ENCODE results near the gene UBAP1. TPM values are rescaled to one million over a fixed set of nuclear protein-coding genes. Genes with fewer than 3 reads are reported as not detected.
A peak's percentile ranks its signal among the peaks of the same experiment; 100 is the strongest.
"Not testable (repeated sequence)": the region's sequence is repeated elsewhere in the genome, so short reads cannot be mapped to it uniquely, and the experiment has no call there.

Gene UBAP1
- total RNA-seq, 1 donor from 2014 or later = 48.9 TPM

DNA sequence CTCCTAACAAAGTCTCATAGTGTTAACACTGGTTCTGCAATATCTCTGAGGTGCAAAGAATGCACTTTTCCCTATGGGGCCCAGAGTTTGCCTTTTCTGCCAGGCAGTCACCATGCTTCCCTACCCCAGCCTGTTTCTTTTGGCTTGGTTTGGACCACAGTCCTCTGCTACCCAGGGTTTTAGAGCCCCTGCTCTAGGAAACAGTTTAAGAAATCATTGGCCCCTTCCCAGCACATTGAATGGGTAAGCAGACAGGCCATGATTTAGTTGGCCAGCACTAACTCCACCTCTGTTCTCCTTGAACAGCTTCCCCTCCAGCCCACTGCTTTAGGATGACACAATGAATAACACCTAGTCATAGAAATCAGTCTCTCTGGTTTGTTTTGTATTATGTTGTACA lies 73.2 kb downstream of the UBAP1 start:
- ATAC-seq = no peak
- intact Hi-C loops (cut with DNase I) = loop anchor here (1.0 to 10.0 kb wide), 8 partner anchors 65 to 467 kb away; partner anchors contain the start of genes DCAF12, UBAP1 and UBE2R2
- DNase-seq (ENCODE audit: missing footprints) = no peak

DNA sequence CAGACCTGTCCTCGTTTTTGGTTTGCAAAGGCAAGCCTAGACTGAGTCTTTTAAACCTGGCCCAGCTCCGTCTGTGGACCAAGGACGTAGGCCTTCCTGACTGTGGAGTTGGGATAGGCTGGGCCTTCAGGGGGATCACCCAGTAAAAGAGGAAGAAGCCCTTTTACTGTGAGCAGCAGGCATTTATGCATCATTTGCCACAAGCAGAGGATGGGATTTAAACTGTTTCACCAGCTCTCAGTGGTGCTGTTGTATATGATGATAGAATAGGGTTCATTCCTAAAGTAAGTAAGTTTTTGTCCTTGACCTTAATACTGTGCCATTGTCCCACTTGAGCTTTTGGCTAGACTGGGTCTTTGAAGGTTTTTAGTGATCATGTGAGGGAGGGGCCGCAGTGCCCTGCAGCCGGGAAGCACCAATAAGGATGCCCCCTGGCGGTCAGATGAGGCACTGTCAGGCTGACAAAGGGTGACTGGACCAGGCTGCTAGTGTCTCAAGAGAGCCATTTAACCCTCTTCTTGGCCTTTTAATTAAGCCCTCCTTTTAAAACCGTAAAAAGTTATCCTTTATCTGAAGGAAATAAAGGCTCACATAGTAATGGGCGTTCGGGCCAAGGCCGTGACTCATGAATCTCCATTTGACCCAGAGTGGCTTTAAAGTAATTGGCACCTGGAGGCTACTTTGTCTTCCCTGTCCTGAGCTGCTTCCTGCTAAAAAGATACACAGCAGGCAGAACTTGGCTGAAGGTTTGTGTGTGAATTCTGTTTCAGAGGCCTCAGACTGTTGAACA lies 74.0 kb downstream of the UBAP1 start:
- peak; percentile 30 for ATAC-seq
- no peak for DNase-seq (ENCODE audit: missing footprints)
- intact Hi-C loops (cut with DNase I) = loop anchor here (1.0 to 10.0 kb wide), 8 partner anchors 66 to 468 kb away; partner anchors contain the start of genes DCAF12, UBAP1 and UBE2R2

DNA sequence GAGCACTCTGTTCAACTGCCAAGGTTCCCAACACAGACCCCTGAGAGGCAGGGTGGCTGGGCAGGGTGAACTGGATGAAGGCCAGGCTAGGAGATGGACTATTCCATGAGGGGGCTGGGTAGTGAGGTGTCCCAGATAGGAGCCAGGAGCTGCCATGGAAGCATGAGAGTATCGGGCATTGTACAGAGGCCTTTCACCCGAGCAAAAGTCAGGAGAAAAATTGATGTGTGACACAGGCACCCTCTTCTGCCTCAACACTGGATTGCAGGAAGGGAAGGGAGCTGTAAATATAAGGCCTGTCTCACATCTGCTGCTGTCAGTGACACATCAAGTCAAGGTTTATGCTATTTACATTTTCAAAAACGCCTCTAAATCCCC lies 74.6 kb downstream of the UBAP1 start:
- intact Hi-C loops (cut with DNase I) = loop anchor here (2.0 to 10.0 kb wide), 7 partner anchors 67 to 469 kb away; partner anchors contain the start of genes DCAF12, UBAP1 and UBE2R2
- DNase-seq (ENCODE audit: missing footprints) = no peak
- peak; percentile 82 for ATAC-seq

DNA sequence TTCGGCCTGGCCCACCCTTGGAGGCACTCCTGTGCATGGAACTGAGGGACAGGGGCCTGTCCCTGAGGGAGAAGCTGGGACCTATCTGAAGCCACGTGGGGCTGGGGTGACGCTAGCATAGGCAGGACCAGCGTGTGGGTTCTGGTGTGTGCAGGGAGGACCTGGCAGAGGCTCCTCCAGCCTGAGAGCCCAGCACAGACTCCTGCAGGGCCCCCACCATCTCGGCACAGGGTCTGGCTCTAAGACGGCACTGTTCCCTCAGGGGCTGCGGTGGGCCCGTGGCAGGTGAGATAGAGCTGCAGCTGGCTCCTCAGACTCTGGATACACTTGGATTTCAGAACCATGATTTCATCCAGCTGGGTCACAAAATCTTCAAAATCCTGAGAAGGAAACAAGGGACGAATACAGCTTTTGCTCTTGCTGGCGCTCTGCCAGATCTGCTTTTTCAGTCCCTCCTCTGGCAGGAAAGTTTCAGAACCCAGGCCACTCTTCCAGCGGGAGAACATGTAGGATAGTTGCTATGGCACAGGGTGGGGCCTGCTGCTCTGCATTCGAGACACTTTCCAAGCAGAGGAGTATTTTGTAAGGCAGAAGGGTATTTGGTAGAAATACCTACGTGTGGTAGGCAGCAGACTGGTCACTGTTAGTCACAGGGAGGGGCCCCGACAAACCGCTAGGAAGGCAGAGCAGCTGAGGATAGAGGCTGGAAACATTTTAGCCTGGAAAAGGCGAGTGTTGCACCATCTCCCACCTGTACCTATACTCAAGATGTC lies 75.5 kb downstream of the UBAP1 start:
- ATAC-seq (peak; percentile 7), DNase-seq (ENCODE audit: missing footprints) (no peak)
- intact Hi-C loops (cut with DNase I) = loop anchor here (5.0 to 10.0 kb wide), 6 partner anchors 77 to 470 kb away; partner anchors contain the start of genes DCAF12, UBAP1 and UBE2R2

- ATAC-seq (no peak), DNase-seq (ENCODE audit: missing footprints) (no peak)
- intact Hi-C loops (cut with DNase I) = loop anchor here (5.0 to 10.0 kb wide), 7 partner anchors 78 to 470 kb away; partner anchors contain the start of genes DCAF12, MYORG, UBAP1 and UBE2R2
Measured at GRCh38 chr9:34254966-34255825, 76.4 kb downstream of the UBAP1 start.

DNA sequence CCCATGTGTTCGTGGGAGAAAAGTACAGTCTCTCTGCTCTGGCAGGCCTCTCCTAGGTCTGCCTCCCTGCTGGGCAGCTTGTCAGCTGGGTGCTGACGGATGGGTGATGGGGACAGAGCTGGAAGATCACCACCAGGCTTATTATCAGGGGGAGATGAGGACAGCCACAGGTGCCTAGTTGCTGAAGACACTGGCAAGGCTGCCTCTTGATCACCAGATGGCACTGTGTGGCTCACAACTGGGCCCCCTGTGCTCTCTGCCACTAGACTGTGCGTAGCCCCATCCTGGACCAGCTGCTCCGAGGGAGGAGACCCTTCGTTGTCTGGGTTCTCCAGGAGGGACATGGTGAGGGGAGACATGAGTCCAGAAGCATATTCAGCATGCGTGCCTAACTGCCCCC lies 77.3 kb downstream of the UBAP1 start:
- no peak for DNase-seq (ENCODE audit: missing footprints)
- ATAC-seq = no peak
- intact Hi-C loops (cut with DNase I) = loop anchor here (5.0 to 10.0 kb wide), 4 partner anchors 121 to 471 kb away; partner anchors contain the start of gene MYORG

GRCh38 chr9:34256987-34257585 lies 78.2 kb downstream of the UBAP1 start:
- DNase-seq (ENCODE audit: missing footprints) = peak; percentile 83
- intact Hi-C loops (cut with DNase I) = loop anchor here (5.0 to 10.0 kb wide), 4 partner anchors 120 to 472 kb away; partner anchors contain the start of gene MYORG
- ATAC-seq = peak; percentile 27

GRCh38 chr9:34259315-34259714 lies 80.5 kb downstream of the UBAP1 start:
- intact Hi-C loops (cut with DNase I) = loop anchor here (5.0 to 10.0 kb wide), 4 partner anchors 118 to 475 kb away; partner anchors contain the start of gene MYORG
- DNase-seq (ENCODE audit: missing footprints) (peak; percentile 65), ATAC-seq (no peak)

GRCh38 chr9:34262971-34263370 lies 84.1 kb downstream of the UBAP1 start:
- intact Hi-C loops (cut with DNase I) = no loop called here
- DNase-seq (ENCODE audit: missing footprints) (no peak), ATAC-seq (no peak)

- intact Hi-C loops (cut with DNase I) = no loop called here
- DNase-seq (ENCODE audit: missing footprints) = no peak
- no peak for ATAC-seq
Measured at GRCh38 chr9:34267660-34268059, 88.8 kb downstream of the UBAP1 start.

DNA sequence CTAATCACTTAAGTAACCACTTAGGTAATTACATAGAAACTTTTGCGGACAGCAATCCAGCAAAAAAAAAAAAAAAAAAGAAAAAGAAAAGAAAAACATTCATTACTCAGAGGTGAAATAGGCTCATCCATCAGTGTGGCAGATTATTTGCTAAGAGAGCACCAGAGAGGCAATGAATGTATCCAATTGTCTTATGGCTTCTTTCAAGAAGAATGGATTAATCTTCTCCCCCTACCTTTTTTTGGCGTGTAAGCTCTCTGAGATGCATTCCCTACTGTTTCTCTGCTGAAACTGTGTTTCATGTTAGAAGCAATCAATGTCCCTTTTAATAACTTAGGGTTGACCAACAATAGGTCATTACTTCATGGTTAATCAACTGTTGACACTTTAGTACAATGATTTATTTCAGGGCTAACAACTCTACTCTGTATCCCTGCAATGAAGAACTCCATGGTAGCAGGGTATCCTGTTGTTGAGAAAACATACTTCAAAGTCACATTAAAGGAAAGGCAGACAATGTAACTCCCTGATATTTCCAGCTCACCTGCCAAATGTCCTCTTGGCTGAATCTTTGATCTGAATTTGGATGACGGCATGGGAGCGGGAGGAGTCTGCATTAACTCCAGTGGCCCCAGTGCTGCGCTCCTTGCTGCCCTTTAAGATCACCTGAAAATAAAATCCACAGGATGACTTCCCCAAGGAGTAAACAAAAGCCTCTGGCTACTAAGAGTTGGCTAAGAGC lies 92.6 kb downstream of the UBAP1 start:
- DNase-seq (ENCODE audit: missing footprints) (no peak), ATAC-seq (peak; percentile 37)

DNA sequence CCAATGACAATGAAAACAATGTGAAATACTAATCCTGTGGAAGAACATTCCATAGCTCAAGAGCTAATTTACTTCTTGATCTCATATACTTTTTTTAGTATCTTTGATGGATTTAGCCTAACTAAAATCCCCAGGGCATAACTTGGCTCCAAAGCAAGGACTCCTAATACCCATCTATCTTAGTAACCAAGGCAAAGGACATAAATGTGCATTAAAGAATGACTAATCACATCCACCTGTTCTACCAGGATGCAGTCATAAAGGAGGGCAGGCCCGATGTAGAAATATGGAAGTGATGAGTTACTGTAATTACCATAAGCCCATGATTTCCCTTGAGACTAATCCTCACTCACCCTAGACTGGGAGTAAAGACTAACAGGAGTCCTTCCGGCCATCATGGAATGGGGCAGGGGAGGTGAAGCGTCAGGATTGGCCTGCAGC lies 93.3 kb downstream of the UBAP1 start:
- no peak for DNase-seq (ENCODE audit: missing footprints)
- intact Hi-C loops (cut with DNase I) = no loop called here
- no peak for ATAC-seq

More for the DNA sequence above, 92.6 kb downstream of the UBAP1 start:
- intact Hi-C loops (cut with DNase I) = no loop called here

- intact Hi-C loops (cut with DNase I); DNase-seq (ENCODE audit: missing footprints); ATAC-seq: not testable (repeated sequence)
Measured at GRCh38 chr9:34273588-34273987, 94.7 kb downstream of the UBAP1 start.

DNA sequence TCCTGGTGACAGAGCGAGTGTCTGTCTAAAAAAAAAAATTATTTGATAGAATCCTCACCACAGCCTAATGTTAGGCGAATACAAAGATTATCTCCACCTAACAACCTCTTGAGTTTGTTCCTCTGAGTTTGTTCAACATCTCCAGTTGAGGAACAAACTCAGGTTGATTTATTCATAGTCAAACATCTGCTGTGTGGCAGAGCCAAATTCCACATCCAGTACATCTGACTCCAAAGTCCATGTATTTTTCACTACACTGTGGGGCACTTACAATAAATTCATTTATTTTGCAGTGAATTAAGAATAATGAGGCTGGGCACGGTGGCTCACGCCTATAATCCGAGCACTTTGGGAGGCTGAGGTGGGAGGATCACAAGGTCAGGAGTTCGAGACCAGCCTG lies 97.0 kb downstream of the UBAP1 start:
- DNase-seq (ENCODE audit: missing footprints) (no peak), ATAC-seq (no peak)
- intact Hi-C loops (cut with DNase I) = no loop called here

DNA sequence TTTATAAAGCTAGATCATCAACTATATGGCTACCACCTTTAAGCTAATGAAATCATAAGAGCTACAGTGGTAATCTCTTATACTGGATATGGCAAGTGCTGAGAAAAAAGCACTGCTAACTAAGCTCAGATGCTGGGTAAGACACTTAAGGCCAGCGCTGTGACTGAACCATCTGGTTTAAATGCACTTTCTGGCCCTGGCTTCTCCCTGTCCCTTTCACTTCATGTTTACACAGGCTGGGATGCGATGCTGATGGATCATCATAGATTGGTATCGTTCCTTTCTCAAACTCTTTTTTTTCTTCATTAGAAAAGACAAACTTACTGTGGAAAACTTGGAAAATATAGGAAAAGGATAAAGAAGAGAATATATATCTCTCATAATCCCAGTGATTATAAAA lies 97.9 kb downstream of the UBAP1 start:
- intact Hi-C loops (cut with DNase I) = no loop called here
- DNase-seq (ENCODE audit: missing footprints) (no peak), ATAC-seq (no peak)

DNA sequence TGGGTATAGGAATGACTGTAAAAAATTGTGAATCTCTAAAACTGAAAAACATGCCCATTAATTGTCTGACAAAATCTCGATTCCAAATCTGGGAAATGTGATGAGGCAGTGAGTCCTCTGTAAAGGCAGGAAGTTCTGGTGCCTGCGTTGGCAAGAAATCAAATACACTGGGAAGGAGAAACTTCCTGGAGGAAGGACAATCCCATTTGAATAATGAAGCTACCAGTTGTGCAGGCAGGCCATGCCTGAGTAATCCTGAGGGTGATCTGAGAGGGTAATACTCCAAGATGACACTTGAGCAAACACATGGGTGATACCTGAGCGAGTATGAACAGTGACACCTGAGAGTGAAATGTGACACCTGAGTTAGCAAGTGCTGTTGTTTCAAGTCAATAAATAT lies 100.6 kb downstream of the UBAP1 start:
- no peak for DNase-seq (ENCODE audit: missing footprints)
- intact Hi-C loops (cut with DNase I) = no loop called here
- ATAC-seq = no peak

DNA sequence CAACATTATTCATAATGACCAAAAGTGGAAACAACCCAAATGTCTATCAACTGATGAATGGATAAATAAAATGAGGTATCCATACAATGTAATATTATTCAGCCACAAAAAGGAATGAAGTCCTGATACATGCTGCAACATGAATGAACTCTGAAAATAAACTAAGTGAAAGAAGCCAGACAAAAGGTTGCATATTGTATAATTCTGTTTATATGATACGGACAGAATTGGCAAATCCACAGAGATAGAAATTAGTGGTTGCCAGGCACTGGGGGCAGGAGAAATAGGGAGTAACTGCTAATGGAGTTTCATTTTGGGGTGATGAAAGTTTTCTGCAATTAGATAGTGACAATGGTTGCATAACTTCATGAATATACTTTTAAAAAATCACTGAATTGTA lies 103.3 kb downstream of the UBAP1 start:
- no peak for ATAC-seq
- intact Hi-C loops (cut with DNase I) = no loop called here
- DNase-seq (ENCODE audit: missing footprints) = no peak
